Neural cell (in vitro differentiated cells): ENCODE results near the gene EYS. TPM values are rescaled to one million over a fixed set of nuclear protein-coding genes. Genes with fewer than 3 reads are reported as not detected.

Experiments
- H2AFZ ChIP-seq: fragments of 200-600, 300-800 bp; sonication (generic), shearing (Covaris generic); 2 replicates; pipeline ENCODE4 v1.6.0; 2014; ENCODE audit warnings: low read depth, mild to moderate bottlenecking, antibody characterized with exemption, low read length, moderate library complexity
- H3F3A ChIP-seq: fragments of 200-600 bp; shearing (Covaris generic); 2 replicates; pipeline ENCODE4 v1.6.1; 2016; ENCODE audit warnings: mild to moderate bottlenecking, moderate library complexity, mixed read lengths, antibody characterized with exemption, low read length; ENCODE audit not compliant: insufficient read depth, poor library complexity, severe bottlenecking
- H3K27ac ChIP-seq: fragments of 200-600, 300-800 bp; sonication (generic), shearing (Covaris generic); 2 replicates; pipeline ENCODE4 v1.5.1; 2014; ENCODE audit warnings: mild to moderate bottlenecking, low read length, moderate library complexity
- H3K27me3 ChIP-seq: fragments of 300-800, 200-600 bp; sonication (generic), shearing (Covaris generic); 2 replicates; pipeline ENCODE4 v1.6.0; 2014; ENCODE audit warnings: mild to moderate bottlenecking, low read depth, low read length, moderate library complexity; ENCODE audit not compliant: insufficient read depth
- H3K36me3 ChIP-seq: fragments of 300-800, 200-600 bp; sonication (generic), shearing (Covaris generic); 2 replicates; pipeline ENCODE4 v1.5.1; 2014; ENCODE audit warnings: mild to moderate bottlenecking, antibody characterized with exemption, low read length, moderate library complexity; ENCODE audit not compliant: insufficient read depth
- H3K4me2 ChIP-seq: fragments of 300-800, 200-600 bp; sonication (generic), shearing (Covaris generic); 2 replicates; pipeline ENCODE4 v1.6.0; 2014; ENCODE audit warnings: mild to moderate bottlenecking, low read length
- H3K4me3 ChIP-seq: fragments of 300-800, 200-600 bp; sonication (generic), shearing (Covaris generic); 2 replicates; pipeline ENCODE4 v1.5.1; 2014; ENCODE audit warnings: mild to moderate bottlenecking, low read length, moderate library complexity
- H3K79me2 ChIP-seq: fragments of 200-600 bp; shearing (Covaris generic); replicated peaks from 2 replicates; pipeline ENCODE4 v1.6.0; 2014; ENCODE audit warnings: mild to moderate bottlenecking, low read length, moderate library complexity; ENCODE audit not compliant: insufficient read depth
- H3K9ac ChIP-seq: fragments of 300-800, 200-600 bp; sonication (generic), shearing (Covaris generic); 2 replicates; pipeline ENCODE4 v1.6.1; 2016; ENCODE audit warnings: mild to moderate bottlenecking, low read length, mixed read lengths
- H3K9me2 ChIP-seq: fragments of 200-600 bp; shearing (Covaris generic); 2 replicates; pipeline ENCODE4 v1.6.1; 2016; ENCODE audit warnings: mild to moderate bottlenecking, low read length, mixed read lengths; ENCODE audit not compliant: insufficient read depth
- H3K9me3 ChIP-seq: fragments of 200-600, 300-800 bp; sonication (generic), shearing (Covaris generic); 2 replicates; pipeline ENCODE4 v1.6.1; 2016; ENCODE audit warnings: mild to moderate bottlenecking, mixed run types, low read length, moderate library complexity, mixed read lengths
- H4K20me1 ChIP-seq: fragments of 200-600 bp; shearing (Covaris generic); 2 replicates; pipeline ENCODE4 v1.6.1; 2016; ENCODE audit warnings: mild to moderate bottlenecking, mixed run types; ENCODE audit not compliant: insufficient read depth
- EP300 ChIP-seq: fragments of 450-650 bp; conservative IDR thresholded peaks from 2 replicates; pipeline ENCODE4 v1.6.1; 2014; ENCODE audit warnings: antibody characterized with exemption, mild to moderate bottlenecking, moderate library complexity; ENCODE audit not compliant: poor library complexity, severe bottlenecking
- EZH2 ChIP-seq: fragments of 200-600, 300-800 bp; shearing (Covaris generic), sonication (generic); IDR thresholded peaks from 2 replicates; pipeline ENCODE4 v1.6.1; 2014; ENCODE audit warnings: antibody characterized with exemption, low read length, borderline replicate concordance, mild to moderate bottlenecking; ENCODE audit not compliant: insufficient read depth, poor library complexity, severe bottlenecking
- MXI1 ChIP-seq: fragments of 450-650 bp; conservative IDR thresholded peaks from 2 replicates; pipeline ENCODE4 v1.6.1; 2014; ENCODE audit warnings: antibody characterized with exemption, mild to moderate bottlenecking; ENCODE audit not compliant: poor library complexity, severe bottlenecking
- POLR2AphosphoS5 ChIP-seq: IDR thresholded peaks from 2 replicates; pipeline ENCODE4 v1.6.1; 2012
- RAD21 ChIP-seq: fragments of 450-650 bp; conservative IDR thresholded peaks from 2 replicates; pipeline ENCODE4 v1.6.1; 2014; ENCODE audit warnings: antibody characterized with exemption, mild to moderate bottlenecking, moderate library complexity
- SMC3 ChIP-seq: fragments of 450-650 bp; conservative IDR thresholded peaks from 2 replicates; pipeline ENCODE4 v1.6.1; 2014; ENCODE audit warnings: antibody characterized with exemption, mild to moderate bottlenecking, moderate library complexity; ENCODE audit not compliant: poor library complexity
- TAF1 ChIP-seq: IDR thresholded peaks from 2 replicates; pipeline ENCODE4 v1.6.1; 2012; ENCODE audit warnings: low read depth
- polyA plus RNA-seq: library from polyadenylated mRNA; depleted of rRNA; stranded (reverse); fragments of >200 nt; gene quantifications from 2 replicates; pipeline ENCODE4 v1.2.3, GENCODE V29; 2014
- TF ChIP-seq, protein P1 (sequence below): fragments of 450-650 bp; IDR thresholded peaks from 2 replicates; pipeline ENCODE4 v1.5.1; 2014; ENCODE audit warnings: antibody characterized with exemption, mild to moderate bottlenecking, moderate library complexity; ENCODE audit not compliant: poor library complexity, severe bottlenecking
- TF ChIP-seq, protein P2 (sequence below): IDR thresholded peaks from 2 replicates; pipeline ENCODE4 v1.6.1; 2012; ENCODE audit warnings: borderline replicate concordance

EYS gene
- polyA plus RNA-seq, 1 donor from 2014 or later = 0.38 TPM

DNA sequence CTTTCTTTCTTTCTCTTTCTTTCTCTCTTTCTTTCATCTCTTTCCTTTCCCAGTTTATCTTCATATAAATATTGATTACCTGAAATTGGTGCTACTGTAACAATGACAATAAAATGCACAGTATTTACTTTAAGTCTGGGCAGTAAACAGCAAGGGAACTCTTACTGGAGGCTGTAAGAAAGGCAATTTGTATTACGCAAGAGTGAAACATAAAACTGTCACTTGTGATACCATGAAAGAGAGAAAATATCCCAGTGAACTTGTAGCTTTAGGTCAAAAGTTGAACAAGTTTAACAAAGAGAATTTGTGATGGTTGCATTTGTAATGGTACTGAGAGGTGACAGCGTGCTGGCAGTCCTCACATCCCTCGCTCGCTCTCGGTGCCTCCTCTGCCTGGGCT, 80.0 kb downstream of the EYS start:
- H4K20me1 ChIP-seq = no peaks in the 10 kb centered on the region
- H3K27ac ChIP-seq = no peak overlapping the region
- no peaks in the 10 kb centered on the region for H3K36me3 ChIP-seq
- H3K4me3 ChIP-seq = no peak overlapping the region
- no peaks in the 10 kb centered on the region for H3F3A ChIP-seq
- no peaks in the 10 kb centered on the region for H3K27me3 ChIP-seq
- H3K4me2 ChIP-seq = no peak overlapping the region
- no peak overlapping the region for H2AFZ ChIP-seq
- no peak overlapping the region for H3K9ac ChIP-seq
- TF ChIP-seq, protein P1, sequence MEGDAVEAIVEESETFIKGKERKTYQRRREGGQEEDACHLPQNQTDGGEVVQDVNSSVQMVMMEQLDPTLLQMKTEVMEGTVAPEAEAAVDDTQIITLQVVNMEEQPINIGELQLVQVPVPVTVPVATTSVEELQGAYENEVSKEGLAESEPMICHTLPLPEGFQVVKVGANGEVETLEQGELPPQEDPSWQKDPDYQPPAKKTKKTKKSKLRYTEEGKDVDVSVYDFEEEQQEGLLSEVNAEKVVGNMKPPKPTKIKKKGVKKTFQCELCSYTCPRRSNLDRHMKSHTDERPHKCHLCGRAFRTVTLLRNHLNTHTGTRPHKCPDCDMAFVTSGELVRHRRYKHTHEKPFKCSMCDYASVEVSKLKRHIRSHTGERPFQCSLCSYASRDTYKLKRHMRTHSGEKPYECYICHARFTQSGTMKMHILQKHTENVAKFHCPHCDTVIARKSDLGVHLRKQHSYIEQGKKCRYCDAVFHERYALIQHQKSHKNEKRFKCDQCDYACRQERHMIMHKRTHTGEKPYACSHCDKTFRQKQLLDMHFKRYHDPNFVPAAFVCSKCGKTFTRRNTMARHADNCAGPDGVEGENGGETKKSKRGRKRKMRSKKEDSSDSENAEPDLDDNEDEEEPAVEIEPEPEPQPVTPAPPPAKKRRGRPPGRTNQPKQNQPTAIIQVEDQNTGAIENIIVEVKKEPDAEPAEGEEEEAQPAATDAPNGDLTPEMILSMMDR = no peak
- TF ChIP-seq, protein P2, sequence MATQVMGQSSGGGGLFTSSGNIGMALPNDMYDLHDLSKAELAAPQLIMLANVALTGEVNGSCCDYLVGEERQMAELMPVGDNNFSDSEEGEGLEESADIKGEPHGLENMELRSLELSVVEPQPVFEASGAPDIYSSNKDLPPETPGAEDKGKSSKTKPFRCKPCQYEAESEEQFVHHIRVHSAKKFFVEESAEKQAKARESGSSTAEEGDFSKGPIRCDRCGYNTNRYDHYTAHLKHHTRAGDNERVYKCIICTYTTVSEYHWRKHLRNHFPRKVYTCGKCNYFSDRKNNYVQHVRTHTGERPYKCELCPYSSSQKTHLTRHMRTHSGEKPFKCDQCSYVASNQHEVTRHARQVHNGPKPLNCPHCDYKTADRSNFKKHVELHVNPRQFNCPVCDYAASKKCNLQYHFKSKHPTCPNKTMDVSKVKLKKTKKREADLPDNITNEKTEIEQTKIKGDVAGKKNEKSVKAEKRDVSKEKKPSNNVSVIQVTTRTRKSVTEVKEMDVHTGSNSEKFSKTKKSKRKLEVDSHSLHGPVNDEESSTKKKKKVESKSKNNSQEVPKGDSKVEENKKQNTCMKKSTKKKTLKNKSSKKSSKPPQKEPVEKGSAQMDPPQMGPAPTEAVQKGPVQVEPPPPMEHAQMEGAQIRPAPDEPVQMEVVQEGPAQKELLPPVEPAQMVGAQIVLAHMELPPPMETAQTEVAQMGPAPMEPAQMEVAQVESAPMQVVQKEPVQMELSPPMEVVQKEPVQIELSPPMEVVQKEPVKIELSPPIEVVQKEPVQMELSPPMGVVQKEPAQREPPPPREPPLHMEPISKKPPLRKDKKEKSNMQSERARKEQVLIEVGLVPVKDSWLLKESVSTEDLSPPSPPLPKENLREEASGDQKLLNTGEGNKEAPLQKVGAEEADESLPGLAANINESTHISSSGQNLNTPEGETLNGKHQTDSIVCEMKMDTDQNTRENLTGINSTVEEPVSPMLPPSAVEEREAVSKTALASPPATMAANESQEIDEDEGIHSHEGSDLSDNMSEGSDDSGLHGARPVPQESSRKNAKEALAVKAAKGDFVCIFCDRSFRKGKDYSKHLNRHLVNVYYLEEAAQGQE = no peak
- TF ChIP-seq POLR2AphosphoS5 (no peak), RAD21 (no peak), SMC3 (no peak), EZH2 (no peak), TAF1 (no peak), MXI1 (no peak), EP300 (no peak)
- H3K9me2 ChIP-seq = no peaks in the 10 kb centered on the region
- H3K9me3 ChIP-seq = no peaks in the 10 kb centered on the region
- no peaks in the 10 kb centered on the region for H3K79me2 ChIP-seq

DNA sequence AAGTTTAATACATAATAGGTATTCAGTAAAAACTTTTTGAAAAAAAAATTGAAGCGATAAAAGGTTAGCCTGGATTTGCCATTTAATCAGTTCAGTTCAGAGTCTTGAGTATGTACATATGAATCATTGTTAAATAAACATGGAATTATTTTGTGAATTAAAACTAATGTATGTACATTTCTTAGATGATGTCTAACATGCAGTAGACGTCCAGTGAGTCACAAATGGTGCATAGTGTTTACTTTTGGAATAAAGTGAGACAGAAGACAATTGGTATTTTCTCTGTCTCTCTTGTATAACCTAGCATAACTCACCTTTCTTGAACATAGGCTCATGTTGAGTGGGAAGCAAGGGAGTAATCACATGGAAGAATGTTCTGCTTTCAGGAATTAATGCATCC, 83.5 kb downstream of the EYS start:
- TF ChIP-seq EP300 (no peak), TAF1 (no peak), POLR2AphosphoS5 (no peak), SMC3 (no peak), MXI1 (no peak), RAD21 (no peak), EZH2 (no peak)
- TF ChIP-seq, protein P1 = no peak
- TF ChIP-seq, protein P2 = no peak
- Histone ChIP-seq H3K4me2 (no peak overlapping the region), H3K79me2 (no peaks in the 10 kb centered on the region), H2AFZ (no peak overlapping the region), H3K36me3 (no peaks in the 10 kb centered on the region), H3K9me2 (no peaks in the 10 kb centered on the region), H3K27me3 (no peaks in the 10 kb centered on the region), H3F3A (no peaks in the 10 kb centered on the region), H3K4me3 (no peak overlapping the region), H3K27ac (no peak overlapping the region), H3K9ac (no peak overlapping the region), H3K9me3 (no peaks in the 10 kb centered on the region), H4K20me1 (no peaks in the 10 kb centered on the region)
